Right cardiac atrium (tissue), 5 donors: ENCODE measurements around the gene TRAPPC3L. TPM values are rescaled to one million over a fixed set of nuclear protein-coding genes. Genes with fewer than 3 reads are reported as not detected.
A peak's percentile ranks its signal among the peaks of the same experiment; 100 is the strongest.

Experiments
- ATAC-seq, 2 donors: fragments of 200-7000 bp; cut with Tn5 transposase; one replicate each; pipeline versions ENCODE4 v1.8.0 to v1.9.1; 2020; ENCODE audit warnings: moderate library complexity in 2 of 2, mild to moderate bottlenecking in 1 of 2
- DNase-seq, 3 donors: peaks; one replicate each; pipeline ENCODE4 v3.0.0-alpha.2; 2020
- H3K27ac ChIP-seq: one replicate; pipeline ENCODE4 v1.5.1; 2013; ENCODE audit warnings: mild to moderate bottlenecking, low read length, control low read depth, moderate library complexity
- H3K27me3 ChIP-seq: one replicate; pipeline ENCODE4 v1.6.1; 2013; ENCODE audit not compliant: control insufficient read depth, insufficient read depth
- H3K4me1 ChIP-seq: one replicate; pipeline ENCODE4 v1.6.1; 2013; ENCODE audit warnings: low read length; ENCODE audit not compliant: control insufficient read depth, insufficient read depth
- H3K4me3 ChIP-seq: one replicate; pipeline ENCODE4 v1.5.1; 2013; ENCODE audit warnings: low read length, control low read depth
- H3K9me3 ChIP-seq: one replicate; pipeline ENCODE4 v1.6.1; 2013; ENCODE audit warnings: low read length; ENCODE audit not compliant: control insufficient read depth
- WGBS: extraction: QIAGEN DNeasy Blood & Tissue Kit; methylation state at CpG from one replicate; pipeline ENCODE4 v1.1.7; 2013; 5-methylcytosine and 5-hydroxymethylcytosine counted together
- intact Hi-C, 4 donors: fragments of 100-400 bp; cut with DNase I; formaldehyde crosslinking; loops; one replicate each; pipeline versions ENCODE4 v1.11.0 to v1.14.0; 2022 to 2023
- polyA plus RNA-seq: library from polyadenylated mRNA; stranded (reverse); fragments of 200-250 nt; gene quantifications from one replicate; pipeline ENCODE4 v1.2.3, GENCODE V29; 2013
- total RNA-seq, 4 donors: library from RNA; stranded (reverse); fragmentation: NEBNext Ultra II Directional; extraction: Animal tissue kit (Norgen Biotek cat#: 25700); gene quantifications; one replicate each; pipeline ENCODE4 v1.2.1, GENCODE V29; 2021
- donor health status: healthy with polysubstance abuse.
- donor health status: DM: no; HTN: yes; CAD: no.
- donor health status: DM: no; HTN: no; CAD: no.
- donor health status: DM: no; HTN: yes; CAD: no; lungs with severe emphysema.
- donor health status: DM: yes; HTN: yes; CAD: no.

Gene TRAPPC3L
- total and polyA plus RNA-seq, 5 donors: 0.18 to 0.32 (median 0.22) TPM

- H3K27ac ChIP-seq: no peak overlapping the region
- H3K9me3 ChIP-seq: no peaks in the 10 kb centered on the region
- WGBS: 61% methylated on average over 9 of the region's 9 CpGs
- no peaks in the 10 kb centered on the region for H3K4me1 ChIP-seq
- no peaks in the 10 kb centered on the region for H3K27me3 ChIP-seq
- no peak overlapping the region for H3K4me3 ChIP-seq
- ATAC-seq (no peak), DNase-seq (no peak)
- intact Hi-C loops: loop anchor here in 3 of 4 donors (5.0 to 10.0 kb wide), 2 partner anchors 246 to 249 kb away; no protein-coding TSS in a partner anchor
These were observed 12.1 kb downstream of the TRAPPC3L start for GRCh38 chr6:116533233-116533957.

GRCh38 chr6:116531675-116532570 is 13.6 kb downstream of the TRAPPC3L start:
- 86% methylated on average over 12 of the region's 12 CpGs for WGBS
- no peak overlapping the region for H3K27ac ChIP-seq
- H3K9me3 ChIP-seq: no peaks in the 10 kb centered on the region
- H3K27me3 ChIP-seq: no peaks in the 10 kb centered on the region
- intact Hi-C loops: loop anchor here in 3 of 4 donors (5.0 to 10.0 kb wide), 2 partner anchors 245 to 247 kb away; no protein-coding TSS in a partner anchor
- peak; percentile 44 to 72 (median 47) for DNase-seq
- H3K4me1 ChIP-seq: no peaks in the 10 kb centered on the region
- peak; percentile 83 to 87 for ATAC-seq
- no peak overlapping the region for H3K4me3 ChIP-seq

GRCh38 chr6:116530436-116530835 is 15.0 kb downstream of the TRAPPC3L start:
- Histone ChIP-seq H3K4me1 (no peaks in the 10 kb centered on the region), H3K9me3 (no peaks in the 10 kb centered on the region), H3K27ac (no peak overlapping the region), H3K27me3 (no peaks in the 10 kb centered on the region), H3K4me3 (no peak overlapping the region)
- intact Hi-C loops: loop anchor here in 3 of 4 donors (5.0 to 10.0 kb wide), 2 partner anchors 243 to 246 kb away; no protein-coding TSS in a partner anchor
- no peak for ATAC-seq
- DNase-seq: no peak
- WGBS: 84% methylated on average over 2 of the region's 2 CpGs

GRCh38 chr6:116529466-116530290 is 15.8 kb downstream of the TRAPPC3L start:
- intact Hi-C loops: loop anchor here in 3 of 4 donors (5.0 to 10.0 kb wide), 2 partner anchors 242 to 245 kb away; no protein-coding TSS in a partner anchor
- Histone ChIP-seq H3K9me3 (no peaks in the 10 kb centered on the region), H3K4me3 (no peak overlapping the region), H3K27ac (no peak overlapping the region), H3K4me1 (no peaks in the 10 kb centered on the region), H3K27me3 (no peaks in the 10 kb centered on the region)
- DNase-seq (no peak), ATAC-seq (no peak)
- WGBS: 69% methylated on average over 3 of the region's 3 CpGs

GRCh38 chr6:116528780-116529179 is 16.7 kb downstream of the TRAPPC3L start:
- H3K9me3 ChIP-seq: no peaks in the 10 kb centered on the region
- no peaks in the 10 kb centered on the region for H3K27me3 ChIP-seq
- H3K4me1 ChIP-seq: no peaks in the 10 kb centered on the region
- intact Hi-C loops: no loop called here
- no peak overlapping the region for H3K4me3 ChIP-seq
- WGBS: 44% methylated on average over 3 of the region's 3 CpGs
- ATAC-seq: peak in 1 of 2 donors; percentile 48
- H3K27ac ChIP-seq: no peak overlapping the region
- no peak for DNase-seq

- Histone ChIP-seq H3K4me3 (no peak overlapping the region), H3K27ac (no peak overlapping the region)
- WGBS: 92% methylated on average over 1 of the region's 1 CpG
These were observed 17.4 kb downstream of the TRAPPC3L start for GRCh38 chr6:116528133-116528532.

GRCh38 chr6:116524236-116524635 is 21.2 kb downstream of the TRAPPC3L start:
- H3K27ac ChIP-seq: no peak overlapping the region
- no peak overlapping the region for H3K4me3 ChIP-seq
- intact Hi-C loops: no loop called here
- ATAC-seq (no peak), DNase-seq (no peak)
- H3K4me1 ChIP-seq: no peaks in the 10 kb centered on the region
- no peaks in the 10 kb centered on the region for H3K27me3 ChIP-seq
- 88% methylated on average over 2 of the region's 2 CpGs for WGBS
- H3K9me3 ChIP-seq: no peaks in the 10 kb centered on the region

More at GRCh38 chr6:116528133-116528532, 17.4 kb downstream of the TRAPPC3L start:
- Histone ChIP-seq H3K27me3 (no peaks in the 10 kb centered on the region), H3K9me3 (no peaks in the 10 kb centered on the region), H3K4me1 (no peaks in the 10 kb centered on the region)
- intact Hi-C loops: no loop called here
- DNase-seq: no peak
- no peak for ATAC-seq

- intact Hi-C loops: no loop called here
- Histone ChIP-seq H3K4me3 (no peak overlapping the region), H3K9me3 (no peaks in the 10 kb centered on the region), H3K27ac (no peak overlapping the region), H3K4me1 (peaks cover 3% of the 10 kb centered on the region), H3K27me3 (no peaks in the 10 kb centered on the region)
- ATAC-seq (no peak), DNase-seq (no peak)
- 86% methylated on average over 2 of the region's 2 CpGs for WGBS
These were observed 22.6 kb downstream of the TRAPPC3L start for GRCh38 chr6:116522896-116523295.

GRCh38 chr6:116518621-116519368 is 26.7 kb downstream of the TRAPPC3L start:
- WGBS: 85% methylated on average over 4 of the region's 4 CpGs
- Histone ChIP-seq H3K4me3 (no peak overlapping the region), H3K9me3 (no peaks in the 10 kb centered on the region), H3K27me3 (no peaks in the 10 kb centered on the region), H3K27ac (no peak overlapping the region), H3K4me1 (peaks cover 5% of the 10 kb centered on the region)
- ATAC-seq: no peak
- intact Hi-C loops: no loop called here
- peak; percentile 20 to 61 (median 45) for DNase-seq

- Histone ChIP-seq H3K27ac (no peak overlapping the region), H3K27me3 (no peaks in the 10 kb centered on the region), H3K4me3 (no peak overlapping the region), H3K4me1 (peaks cover 8% of the 10 kb centered on the region), H3K9me3 (no peaks in the 10 kb centered on the region)
- no peak for DNase-seq
- ATAC-seq: no peak
- intact Hi-C loops: no loop called here
These were observed 30.3 kb downstream of the TRAPPC3L start for GRCh38 chr6:116515141-116515540.
